Upper lobe of left lung (tissue), 4 donors: Measurements from ENCODE around the gene PLEKHG4B.

Experiments used
- EP300 ChIP-seq, 4 donors: sonication (generic); formaldehyde crosslinking; IDR thresholded peaks; one replicate each; pipeline ENCODE4 v1.5.1; 2017; ENCODE audit warnings: antibody characterized with exemption in 4 of 4, control low read depth in 2 of 4
- POLR2A ChIP-seq, 4 donors: fragments of 450-650 bp; IDR thresholded peaks; one replicate each; pipeline ENCODE4 v1.5.1; 2016 to 2017; ENCODE audit warnings: antibody characterized with exemption in 4 of 4, mild to moderate bottlenecking in 2 of 4
- POLR2AphosphoS5 ChIP-seq, 2 donors: sonication (generic); formaldehyde crosslinking; IDR thresholded peaks; one replicate each; pipeline ENCODE4 v1.5.1; 2017; ENCODE audit warnings: antibody characterized with exemption in 2 of 2
- TF ChIP-seq, protein P1 (sequence below), 6 experiments: fragments of 450-650 bp in 4 of 6; fragments of 200-600 bp in 2 of 6; sonication (generic) in 2 of 6; IDR thresholded peaks; one replicate each; pipeline ENCODE4 v1.5.1; 2016 to 2019; ENCODE audit warnings: antibody characterized with exemption in 6 of 6

DNA sequence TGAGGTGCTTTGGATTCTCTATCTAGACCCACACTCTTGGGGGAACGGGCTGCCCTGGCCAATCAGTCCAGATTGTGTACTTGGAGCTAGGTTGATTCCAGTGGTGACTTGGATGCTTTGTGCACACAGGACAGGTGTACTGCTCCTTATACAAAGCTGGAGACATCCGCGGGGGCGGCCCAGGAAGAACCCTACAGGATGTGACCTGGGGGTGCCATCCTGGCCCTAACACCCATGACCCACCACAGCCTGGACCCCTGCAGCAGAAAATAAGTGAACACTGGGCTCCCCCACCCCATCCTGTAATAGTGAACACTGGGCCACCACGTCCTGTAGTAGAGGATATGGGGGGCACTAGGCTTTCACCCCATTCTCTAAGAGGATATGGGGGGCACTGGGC, 12.1 kb upstream of the PLEKHG4B start:
- TF ChIP-seq EP300 (IDR thresholded peaks at IDR 0.05), result no peak
- TF ChIP-seq POLR2AphosphoS5 (IDR thresholded peaks at IDR 0.05), result no peak
- no peak for TF ChIP-seq POLR2A (IDR thresholded peaks at IDR 0.05)
- TF ChIP-seq, protein P1, sequence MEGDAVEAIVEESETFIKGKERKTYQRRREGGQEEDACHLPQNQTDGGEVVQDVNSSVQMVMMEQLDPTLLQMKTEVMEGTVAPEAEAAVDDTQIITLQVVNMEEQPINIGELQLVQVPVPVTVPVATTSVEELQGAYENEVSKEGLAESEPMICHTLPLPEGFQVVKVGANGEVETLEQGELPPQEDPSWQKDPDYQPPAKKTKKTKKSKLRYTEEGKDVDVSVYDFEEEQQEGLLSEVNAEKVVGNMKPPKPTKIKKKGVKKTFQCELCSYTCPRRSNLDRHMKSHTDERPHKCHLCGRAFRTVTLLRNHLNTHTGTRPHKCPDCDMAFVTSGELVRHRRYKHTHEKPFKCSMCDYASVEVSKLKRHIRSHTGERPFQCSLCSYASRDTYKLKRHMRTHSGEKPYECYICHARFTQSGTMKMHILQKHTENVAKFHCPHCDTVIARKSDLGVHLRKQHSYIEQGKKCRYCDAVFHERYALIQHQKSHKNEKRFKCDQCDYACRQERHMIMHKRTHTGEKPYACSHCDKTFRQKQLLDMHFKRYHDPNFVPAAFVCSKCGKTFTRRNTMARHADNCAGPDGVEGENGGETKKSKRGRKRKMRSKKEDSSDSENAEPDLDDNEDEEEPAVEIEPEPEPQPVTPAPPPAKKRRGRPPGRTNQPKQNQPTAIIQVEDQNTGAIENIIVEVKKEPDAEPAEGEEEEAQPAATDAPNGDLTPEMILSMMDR (IDR thresholded peaks at IDR 0.05), result no peak
